ENCODE results near the gene HIGD1B.

GRCh38 chr17:44850025-44850424 lies 2.3 kb downstream of the HIGD1B start:
- TF ChIP-seq POLR2A (IDR thresholded peaks at IDR 0.05; ENCODE audit: low read depth, low read length) (no peak), CTCF (IDR thresholded peaks at IDR 0.05 in 2 of 3, conservative IDR thresholded peaks at IDR 0.05 in 1 of 3; ENCODE audit: control insufficient read depth in 2 of 3, extremely low read depth in 1 of 3, insufficient read depth in 1 of 3, low read depth in 3 of 3, low read length in 3 of 3) (no peak), CREB1 (IDR thresholded peaks at IDR 0.05; ENCODE audit: low read depth) (no peak), MXI1 (IDR thresholded peaks at IDR 0.05; ENCODE audit: low read depth, low read length) (no peak), ZBTB33 (IDR thresholded peaks at IDR 0.05) (no peak)

Data from GM12878 (cell line).